NCI-H226 (cell line): ENCODE data around the gene BRD4.

Experiments
- DNase-seq: peaks from one replicate; pipeline ENCODE4 v3.0.0-alpha.2; 2015

BRD4 gene

DNA sequence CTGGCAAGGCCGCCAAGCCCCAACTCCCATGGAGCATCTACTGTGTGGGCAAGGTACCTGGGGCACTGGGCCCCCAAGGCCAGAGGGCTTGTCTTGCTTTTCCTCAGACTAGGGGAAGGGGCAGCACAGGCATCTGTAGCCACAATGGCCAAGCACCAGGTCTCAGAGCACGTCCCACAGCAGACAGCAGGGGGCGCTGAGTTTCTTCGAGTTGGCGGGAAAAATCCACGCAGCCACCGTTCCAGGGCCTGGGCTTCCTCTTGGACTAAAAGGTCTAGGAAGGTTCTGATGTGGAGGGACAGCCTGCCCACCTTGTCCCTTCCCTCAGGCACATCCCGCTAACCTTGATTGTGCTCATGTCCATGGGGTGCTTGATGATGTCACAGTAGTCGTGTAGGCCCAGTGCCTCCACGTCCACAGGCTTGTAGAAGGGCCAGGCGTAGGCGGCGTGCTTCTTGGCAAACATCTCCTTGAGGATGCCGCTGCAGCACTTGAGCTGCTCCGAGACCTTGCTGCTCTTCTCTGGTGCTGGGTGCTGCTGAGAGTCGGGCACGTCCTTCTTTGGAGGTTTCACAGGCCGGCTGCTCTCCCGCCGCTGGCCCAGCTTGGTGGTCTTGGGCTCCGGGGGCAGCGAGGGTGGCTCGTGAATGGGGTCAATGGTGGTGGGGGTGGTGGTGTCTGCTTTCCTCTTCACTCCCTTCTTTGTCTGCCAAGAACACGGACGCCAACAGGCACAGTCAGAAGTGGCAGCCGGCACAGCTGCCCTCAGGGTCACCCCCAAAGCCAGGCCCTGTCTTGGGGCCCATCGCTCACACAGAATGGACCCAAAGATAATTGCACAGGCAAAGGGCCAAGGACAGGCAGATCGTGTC is 68.0 kb downstream of the BRD4 start:
- peak; percentile 15 for DNase-seq

DNA sequence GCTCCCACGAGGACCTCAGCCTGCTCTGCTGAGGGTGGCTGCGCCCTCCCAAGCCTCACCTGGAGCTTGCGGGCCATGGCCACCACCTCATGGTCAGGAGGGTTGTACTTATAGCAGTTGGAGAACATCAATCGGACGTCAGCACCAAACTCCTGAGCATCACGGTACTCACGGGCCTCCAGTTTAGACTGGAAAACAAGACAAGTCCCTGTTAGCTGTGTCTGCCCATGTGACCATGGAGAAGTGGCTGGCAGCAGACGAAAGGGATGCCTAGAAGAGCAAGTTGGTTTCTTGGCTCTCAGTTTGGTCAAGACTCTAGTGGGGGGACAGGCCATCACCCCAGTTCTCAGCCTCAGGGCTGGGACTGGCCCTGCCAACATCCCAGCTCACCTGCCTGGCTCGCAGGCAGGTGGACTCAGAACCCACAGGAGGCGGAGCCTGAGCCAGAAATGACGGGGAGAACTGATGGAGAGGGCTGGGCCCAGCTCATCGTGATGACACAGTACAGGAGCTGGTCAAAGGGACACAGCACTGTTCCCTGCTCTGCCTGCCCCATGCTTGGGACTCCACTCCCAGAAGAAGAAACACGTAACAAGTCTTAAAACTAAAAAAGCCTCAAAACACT is 68.9 kb downstream of the BRD4 start:
- DNase-seq, result no peak

DNA sequence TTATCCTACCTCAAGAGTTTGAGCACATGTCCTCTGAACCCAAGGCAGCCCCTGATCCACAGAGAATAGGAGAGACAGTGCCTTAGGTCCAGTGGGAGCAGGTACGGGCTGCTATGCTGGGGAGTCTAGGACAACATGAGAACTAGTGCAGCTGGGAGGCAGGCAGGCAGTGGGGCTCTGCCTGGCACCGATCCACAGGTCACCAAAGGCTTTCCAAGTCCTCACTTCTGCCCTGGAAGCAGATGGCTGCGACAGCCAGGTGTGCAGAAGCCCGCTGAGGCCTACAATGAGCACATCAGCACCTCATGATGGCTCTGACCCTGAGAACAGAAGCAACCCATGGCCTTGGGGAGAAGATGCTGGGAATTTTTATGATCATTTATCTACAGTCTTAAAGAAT is 70.3 kb downstream of the BRD4 start:
- no peak for DNase-seq

DNA sequence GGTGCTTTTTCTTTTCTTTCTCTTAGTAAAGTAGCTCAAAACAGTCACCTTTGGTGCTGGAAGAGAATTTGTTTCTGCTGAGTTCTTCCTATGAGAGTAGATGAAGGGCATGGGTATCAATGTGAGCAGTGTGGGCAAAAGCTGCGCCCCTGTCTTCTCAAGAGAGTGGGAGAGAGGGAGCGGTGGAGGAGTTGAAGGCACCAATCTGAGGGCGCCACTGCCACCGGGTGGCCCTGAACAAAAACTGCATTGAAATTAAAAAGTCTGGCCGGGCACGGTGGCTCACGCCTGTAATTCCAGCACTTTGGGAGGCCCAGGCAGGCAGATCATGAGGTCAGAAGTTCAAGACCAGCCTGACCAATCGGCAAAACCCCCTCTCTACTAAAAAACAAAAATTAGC is 71.4 kb downstream of the BRD4 start:
- no peak for DNase-seq

DNA sequence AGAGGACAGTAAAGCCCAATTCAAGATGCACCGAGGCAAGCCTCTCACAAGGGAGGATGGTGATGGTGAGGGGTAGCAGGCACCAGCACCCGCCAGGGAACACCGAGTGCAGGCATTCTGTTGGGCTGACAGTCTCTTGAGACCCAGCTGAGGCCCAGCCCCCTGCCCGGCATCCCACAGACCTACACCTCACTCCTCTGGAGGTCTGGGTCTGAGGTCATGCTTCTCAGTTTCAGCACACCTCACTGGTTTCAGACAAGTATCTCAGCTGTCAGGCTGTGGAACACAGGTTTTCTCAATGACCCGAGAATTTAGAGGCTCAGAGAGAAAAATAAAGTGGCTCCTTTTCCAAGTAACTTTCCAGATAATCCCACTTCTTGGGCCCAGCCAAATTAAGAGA is 72.4 kb downstream of the BRD4 start:
- DNase-seq, result no peak

DNA sequence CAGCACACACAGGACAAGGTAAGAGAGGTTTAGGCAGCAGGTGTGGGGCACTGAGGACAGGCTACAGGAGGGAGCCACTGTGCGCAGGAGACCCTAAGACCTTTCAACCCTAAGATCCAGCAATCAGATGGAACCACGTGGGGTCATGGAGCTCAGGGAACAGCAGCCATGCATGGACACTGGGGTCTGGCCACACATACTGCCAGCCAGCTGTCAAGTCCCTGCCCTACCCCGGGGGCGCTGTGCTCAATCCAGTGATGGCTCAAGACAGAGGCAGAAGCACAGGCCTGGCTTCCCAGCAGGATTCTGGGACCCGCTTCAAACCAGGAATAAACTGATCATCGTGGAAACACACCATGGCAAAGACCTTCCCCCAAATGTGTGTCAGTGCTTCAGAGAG is 74.6 kb downstream of the BRD4 start:
- no peak for DNase-seq

DNA sequence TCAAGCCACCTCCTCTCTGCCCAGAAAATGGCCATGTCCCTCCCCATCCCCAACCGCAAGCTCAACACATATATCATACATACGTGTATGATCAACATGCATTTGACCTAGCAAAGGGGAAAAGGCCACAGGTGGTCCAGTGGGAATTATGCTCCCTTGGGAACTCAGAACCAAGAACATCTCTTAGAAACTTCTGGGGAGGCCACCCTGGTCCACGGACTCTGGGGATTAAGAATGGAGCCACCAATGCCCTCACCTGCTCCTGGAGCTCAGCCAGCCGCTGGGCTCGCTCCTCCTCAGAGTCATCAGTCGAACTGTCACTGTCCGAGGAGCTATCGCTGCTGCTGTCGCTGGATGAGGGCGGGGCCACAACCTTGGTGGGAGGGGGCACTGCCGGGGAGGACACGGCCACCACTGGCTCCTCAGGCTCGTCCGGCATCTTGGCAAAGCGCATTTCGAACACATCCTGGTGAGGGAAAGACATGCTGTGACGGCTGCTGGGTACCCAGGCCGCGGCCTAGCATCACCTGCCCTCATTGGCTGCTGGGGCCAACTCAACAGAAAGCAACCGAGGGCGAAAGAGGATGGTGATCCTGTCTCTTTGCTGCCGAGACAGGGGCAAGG is 75.5 kb downstream of the BRD4 start:
- no peak for DNase-seq

DNA sequence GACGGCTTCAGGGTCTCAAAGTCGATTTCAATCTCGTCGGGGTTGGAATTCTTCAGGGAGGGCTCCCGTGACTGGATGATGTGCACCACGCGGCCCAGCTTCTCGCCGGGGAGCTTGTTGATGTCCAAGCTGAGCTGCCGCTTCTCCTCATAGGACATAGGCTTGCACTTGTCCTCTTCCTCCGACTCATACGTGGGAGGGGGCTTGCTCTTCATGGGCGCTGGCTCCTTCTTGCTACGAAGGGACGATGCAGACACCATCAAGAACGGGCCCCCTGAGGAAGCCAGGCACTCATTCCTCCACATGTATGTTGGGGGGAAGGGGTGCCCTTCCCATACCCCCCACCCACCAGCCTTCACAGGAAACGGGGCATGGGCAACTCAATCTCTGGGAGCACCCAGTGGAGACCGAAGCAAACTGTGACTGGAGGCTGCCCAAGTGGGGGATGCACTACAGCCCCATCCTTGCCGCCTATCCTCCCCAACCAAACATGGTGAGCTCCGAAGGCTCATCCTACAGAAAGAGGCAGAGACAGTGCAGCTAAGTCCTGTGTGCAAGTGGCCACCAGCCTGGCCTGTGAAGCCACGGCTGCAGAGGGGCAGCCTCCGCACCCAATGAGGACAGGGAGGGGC is 76.9 kb downstream of the BRD4 start:
- DNase-seq, result no peak

DNA sequence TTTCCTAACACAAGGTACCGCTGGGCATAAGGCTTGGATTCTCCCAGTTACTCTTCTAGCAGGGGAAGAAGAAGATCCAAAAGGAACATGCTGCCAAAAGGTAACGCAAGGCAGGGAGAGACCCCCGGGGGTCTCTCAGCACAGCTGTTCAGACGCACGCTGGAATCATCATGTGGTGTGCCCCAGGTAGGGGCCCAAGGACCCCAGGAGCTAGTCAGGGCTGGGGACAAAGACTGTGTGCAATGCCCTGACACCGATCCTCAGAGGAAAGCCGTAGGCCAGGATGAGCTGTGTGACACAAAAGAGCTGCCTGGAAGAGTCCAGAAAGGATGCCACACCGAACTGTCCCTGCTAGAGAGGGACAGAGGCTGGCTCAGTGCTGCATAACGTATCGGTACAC is 77.8 kb downstream of the BRD4 start:
- DNase-seq, result no peak

DNA sequence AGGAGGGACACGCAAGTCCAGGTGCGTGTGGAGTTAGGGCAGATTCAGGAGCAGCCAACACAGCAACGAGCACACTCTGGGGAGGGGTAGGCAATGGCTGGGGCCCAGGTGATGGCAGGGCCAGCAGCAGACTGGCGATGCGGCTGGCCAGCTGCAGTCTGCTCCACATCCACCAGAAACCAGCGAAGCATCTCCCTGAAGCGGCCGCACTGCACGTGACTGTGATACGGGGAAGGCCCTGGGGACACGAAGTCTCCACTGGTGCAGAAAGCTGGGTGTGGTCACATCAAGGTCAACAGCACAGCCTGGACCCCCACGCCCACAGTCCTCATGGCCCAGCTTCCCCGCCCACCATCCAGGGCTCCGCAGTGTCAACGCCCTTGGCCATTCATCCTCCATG is 78.8 kb downstream of the BRD4 start:
- no peak for DNase-seq

DNA sequence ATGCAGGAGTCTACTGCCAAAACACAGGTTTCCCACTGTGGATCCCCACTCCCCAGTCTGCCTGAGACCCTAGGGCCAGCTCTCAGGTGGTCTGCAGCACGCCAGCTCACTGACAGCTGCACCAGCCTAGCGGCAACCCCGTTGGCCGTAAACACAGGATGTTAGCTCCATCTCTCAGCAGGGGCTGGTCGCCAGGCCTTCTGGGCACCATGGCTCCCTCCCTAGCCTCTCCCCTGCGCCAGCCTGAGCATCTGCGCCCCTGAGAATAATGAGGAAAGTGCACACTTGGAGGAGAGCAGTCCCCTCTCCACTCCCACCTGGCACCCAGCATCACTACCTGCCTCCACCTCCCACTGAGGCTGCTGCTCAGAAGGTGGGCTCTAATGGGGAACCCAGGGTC is 79.3 kb downstream of the BRD4 start:
- DNase-seq, result no peak

DNA sequence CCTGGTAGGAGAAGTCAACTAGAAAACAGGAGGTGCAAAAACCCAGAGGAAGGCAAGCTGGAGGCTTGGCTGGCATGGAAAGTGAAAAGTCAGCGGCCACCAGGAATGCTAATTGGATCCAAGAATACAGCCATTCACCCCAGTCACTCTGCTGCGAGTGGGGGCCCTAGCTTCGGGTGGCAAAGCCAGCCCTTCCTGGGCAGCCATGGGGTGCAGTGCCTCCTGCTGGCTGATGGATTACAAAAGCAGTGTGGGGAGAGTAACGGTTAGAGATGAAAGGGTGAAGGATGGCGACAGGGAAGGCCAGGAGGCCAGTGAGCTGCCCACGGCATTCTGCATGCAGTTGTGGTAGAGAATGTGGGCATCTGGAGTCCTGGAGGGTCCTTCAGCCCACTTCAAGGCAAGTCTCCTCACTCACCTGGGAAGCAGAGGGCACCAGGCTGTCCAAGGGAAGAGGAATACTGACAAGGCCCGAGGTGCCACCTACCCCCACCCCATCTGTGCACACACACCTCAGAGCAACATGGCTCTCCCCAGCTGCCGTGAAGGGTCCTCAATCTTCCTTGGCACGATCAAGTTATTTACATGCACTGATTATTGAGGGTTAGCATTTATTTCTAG is 79.8 kb downstream of the BRD4 start:
- no peak for DNase-seq

DNA sequence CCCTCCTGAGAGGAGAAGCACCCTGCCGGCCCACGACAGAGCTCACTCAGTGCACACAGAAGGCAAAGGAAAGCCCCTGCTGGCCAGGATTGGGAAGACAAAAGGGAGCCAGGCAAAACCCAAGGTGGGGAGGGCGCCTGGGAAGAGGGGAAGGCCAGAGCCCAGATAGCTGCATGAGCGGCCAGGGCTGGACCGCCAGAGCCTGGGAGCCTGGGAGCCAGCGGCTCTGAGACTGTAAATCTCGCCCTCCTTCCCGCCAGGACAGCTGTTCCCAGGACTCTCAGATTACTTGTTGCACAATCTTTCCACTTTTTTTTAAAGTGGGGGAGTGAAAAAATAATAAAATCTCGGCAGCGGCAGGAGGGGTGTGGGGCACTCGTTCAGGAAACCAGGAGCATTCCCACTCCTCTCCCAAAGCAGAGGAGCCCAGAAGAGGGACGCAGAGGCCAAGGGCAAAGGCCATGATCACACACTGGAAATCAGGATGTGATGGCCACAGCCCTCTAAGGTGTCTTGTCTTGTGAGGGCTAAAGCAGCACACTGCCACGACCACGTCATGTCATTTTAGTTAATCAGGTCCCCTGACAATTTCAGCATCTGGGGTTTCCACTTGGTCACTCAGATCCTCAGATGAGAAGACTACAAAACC is 80.5 kb downstream of the BRD4 start:
- peak; percentile 84 for DNase-seq

DNA sequence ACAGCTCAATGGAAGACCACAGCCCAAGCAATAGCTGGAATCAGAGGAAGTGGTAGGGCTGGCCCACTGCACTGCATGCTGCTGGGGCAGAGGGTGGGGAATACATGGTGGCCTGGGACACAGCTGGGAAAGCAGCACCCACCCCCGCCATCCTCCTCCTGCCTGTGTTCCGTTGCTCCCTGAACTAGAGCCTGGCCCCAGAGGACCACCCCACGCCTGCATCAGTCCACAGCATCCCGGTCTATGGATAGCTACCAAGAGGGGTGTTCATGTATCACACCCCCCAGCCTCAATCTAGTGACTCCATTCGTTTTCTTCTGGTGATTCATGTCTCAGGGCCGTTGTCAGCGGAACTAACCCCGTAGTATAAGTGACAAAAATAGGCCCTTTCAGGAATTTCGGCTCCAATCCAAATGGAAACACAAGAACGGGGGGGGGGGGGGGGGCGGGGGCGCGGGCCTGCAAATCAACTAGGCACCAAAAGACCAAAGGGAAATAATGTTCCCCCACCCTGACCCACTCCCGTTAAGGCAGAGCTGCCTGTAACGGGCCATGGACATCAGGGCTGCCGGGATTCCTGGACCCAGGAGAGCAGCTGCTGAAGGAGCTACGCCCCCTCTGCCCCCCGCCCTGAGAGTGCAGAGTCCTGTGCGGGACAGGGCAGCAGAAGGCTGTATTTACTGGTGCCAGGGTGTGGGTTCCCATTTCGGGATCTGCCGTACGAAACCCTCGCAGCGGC is 81.2 kb downstream of the BRD4 start:
- DNase-seq, result no peak

DNA sequence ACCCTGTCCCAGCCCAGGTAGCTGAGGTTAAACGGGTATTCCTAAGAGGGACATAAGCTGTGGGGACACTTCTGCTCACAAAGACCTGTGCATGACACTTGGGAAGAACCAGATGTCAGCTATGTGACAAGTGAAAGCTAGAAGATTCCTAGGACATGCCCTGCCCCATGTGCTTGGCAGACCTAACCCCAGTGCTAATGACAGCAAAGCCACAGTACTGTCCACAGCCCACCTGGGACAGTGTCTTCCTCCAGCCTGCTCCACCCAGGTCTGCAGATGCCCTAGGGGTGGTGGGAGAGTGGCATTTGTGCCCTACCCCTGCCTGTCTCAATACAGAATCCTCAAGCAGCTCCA is 81.7 kb downstream of the BRD4 start:
- DNase-seq, result no peak

DNA sequence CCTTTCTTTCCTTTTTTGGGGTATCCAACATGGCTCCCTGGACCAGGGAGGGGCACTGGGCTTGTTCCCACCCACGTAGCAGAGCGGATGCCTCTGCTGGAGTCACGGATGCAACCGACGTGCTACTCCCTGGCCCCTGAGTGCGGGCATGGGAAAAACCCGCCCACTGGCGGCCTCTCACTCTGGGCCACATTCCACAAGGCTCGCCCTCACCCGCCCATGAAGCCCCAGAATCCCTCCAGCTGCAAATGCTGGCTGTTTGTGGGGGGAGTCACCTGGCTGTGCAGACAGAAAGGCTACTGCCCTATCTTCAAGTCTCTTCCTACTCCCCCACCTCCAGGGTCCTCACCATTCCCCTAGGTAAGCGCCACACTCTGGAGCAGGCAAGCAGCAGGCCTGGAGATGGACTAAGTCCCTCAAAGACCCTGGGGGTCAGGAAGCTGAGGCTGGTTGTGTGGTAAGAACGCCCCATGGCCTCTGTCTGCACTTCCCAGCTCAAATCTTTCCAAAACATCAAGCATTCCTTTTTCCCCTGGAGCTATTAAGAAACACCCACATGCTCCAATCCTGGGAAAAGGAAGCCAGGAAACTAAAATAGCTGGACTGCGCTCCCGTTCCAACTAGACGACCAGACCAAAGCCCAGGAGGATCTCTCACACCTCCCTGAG is 82.2 kb downstream of the BRD4 start:
- peak; percentile 98 for DNase-seq

DNA sequence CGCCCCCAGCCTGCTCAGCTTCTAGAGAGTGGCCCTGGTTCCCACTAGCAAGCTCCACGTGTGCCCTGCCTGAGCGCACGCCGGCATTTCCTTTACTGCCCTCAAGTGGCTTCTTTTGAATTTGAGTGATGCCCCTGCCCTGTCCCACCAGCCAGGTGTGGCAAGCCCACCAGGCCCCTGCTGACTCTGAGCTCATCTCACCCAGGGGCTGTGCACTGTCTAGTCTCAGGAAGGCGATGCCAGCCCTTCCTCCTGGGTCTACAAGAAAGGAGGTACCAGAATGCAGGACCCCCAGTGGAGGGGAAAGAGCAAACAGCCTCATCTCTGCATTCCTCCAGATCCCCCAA is 82.8 kb downstream of the BRD4 start:
- DNase-seq, result no peak

DNA sequence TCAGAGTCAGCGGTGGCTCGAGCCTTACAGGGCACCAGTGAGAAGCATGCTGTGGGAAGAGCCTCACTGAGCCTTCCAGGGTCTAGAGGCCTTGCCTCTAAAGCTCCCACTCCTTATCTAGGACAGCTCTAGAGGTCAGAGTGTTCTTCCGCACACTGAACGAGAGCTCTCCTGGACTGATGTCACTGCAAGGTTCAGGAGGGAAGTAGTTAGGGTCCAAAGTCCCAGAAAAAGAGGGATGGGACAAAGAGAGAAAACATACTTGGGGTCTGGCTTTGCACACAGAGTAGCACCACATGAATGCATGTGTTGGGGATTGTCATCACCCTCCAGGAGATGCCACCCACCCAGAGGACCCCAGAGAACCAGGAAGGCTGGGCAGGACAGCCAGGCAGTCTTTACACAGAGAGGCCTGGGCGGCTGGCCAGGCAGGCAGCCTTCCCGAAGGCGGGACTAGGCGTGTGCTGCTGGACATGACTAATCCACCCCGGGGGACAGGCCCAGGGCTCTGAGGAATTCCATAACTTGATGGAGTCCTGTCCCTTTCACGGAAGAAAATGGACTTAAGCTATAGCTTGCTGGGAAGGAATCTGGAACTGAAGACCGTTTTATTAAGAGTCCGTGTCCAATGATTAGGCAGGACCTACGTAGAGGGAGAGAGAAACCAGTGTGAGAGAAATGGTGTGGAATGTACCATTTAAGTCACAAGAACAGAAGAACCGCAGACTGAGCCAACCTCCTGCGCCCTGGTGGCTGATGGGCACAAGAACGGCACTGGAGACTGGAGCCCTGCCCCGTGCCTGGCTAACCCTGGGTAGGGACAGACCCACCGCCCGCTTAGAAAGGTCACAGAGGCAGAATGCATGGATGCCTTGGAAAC is 83.5 kb downstream of the BRD4 start:
- DNase-seq, result peak; percentile 87

DNA sequence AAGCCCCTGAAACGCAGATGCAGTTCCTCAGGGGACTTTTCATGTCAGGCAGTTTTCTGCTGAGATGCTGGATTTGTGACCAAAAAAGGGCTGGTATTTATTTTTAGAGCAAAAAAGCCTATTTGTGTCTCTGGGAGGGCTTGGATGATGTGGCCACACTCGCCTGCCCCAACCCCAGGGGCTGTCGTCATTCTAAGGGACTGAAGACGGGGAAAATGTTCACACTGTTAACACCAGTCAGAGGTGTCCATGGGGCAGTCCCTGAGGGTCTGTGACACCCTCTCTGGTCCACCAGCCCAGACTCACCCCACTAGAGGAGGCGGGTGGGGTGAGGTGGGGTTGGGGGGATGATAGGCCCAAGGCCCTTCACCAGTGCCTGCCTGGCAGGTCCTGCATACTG is 84.2 kb downstream of the BRD4 start:
- DNase-seq, result no peak
